ENCODE data around the gene SMCO4.
"Not testable (repeated sequence)": the region's sequence is repeated elsewhere in the genome, so short reads cannot be mapped to it uniquely, and the experiment has no call there.

Gene SMCO4, protein sequence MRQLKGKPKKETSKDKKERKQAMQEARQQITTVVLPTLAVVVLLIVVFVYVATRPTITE

DNA sequence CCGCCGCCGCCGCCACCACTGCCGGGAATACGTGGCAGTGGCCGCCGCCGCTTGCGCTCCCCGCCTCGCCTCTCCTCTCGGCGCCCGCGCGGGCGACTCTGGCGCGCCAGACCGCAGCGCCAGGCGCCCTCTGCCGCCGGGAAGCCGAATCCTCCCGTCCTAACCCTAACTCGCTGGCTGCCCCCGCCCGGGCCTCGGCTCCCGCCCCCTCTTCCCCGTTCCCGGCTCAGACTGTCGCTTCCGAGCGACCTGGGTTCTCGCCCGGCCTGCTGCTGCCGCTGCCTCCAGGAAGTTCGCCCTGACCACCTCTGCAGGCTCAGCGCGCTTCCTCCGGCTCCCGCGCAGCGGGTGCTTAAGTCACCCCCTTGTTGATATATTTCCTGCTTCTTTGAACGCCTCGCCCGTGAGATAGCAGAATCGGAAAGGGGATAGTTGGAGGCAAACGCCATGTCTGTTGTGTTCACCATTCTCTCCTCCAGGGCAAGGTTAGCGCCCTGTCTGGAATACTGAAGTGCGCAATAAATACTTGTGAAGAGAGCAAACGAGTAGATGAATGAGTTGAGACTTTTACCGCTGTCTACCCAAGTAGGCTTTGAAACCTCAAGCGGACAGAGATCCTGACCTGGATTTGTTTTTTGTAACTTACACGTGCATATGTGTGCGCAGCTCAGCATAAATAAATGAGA lies at the start of gene SMCO4:
SMCO4 (minus strand) TSS at position 100 of the 686 bp plus-strand sequence. CDS start 64,202 bp downstream, outside the sequence.
- DNase-seq (ENCODE audit: low read depth): peak; percentile 72

DNA sequence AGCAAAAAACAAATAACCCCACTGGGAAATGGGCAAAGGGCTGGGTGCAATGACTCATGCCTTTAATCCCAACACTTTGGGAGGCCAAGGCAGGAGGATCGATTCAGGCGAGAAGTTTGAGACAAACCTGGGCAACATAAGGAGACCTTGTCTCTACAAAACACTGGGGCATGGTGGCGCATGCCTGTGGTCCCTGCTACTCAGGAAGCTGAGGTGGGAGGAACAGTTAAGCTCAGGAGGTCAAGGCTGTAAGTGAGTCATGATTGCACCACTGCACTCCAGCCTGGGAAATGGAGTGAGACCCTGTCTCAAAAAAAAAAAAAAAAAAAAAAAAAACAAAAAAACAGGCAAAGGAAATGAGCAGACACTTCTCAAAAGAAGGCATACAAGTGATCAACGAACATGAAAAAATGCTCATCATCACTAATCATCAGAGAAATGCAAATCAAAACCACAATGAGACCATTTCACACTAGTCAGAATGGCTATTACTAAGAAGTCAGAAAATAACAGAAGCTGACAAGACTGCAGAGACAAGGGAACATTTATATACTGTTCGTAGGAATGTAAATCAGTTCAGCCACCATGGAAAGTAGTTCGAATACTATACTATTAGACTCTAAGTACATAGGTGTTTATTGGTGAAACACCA lies 48.2 kb upstream of the SMCO4 start:
- DNase-seq (ENCODE audit: low read depth): no peak

- DNase-seq (ENCODE audit: low read depth): no peak
Measured at GRCh38 chr11:93589347-93589746, 46.2 kb upstream of the SMCO4 start.

GRCh38 chr11:93587858-93588581 lies 44.8 kb upstream of the SMCO4 start:
- DNase-seq (ENCODE audit: low read depth): no peak

DNA sequence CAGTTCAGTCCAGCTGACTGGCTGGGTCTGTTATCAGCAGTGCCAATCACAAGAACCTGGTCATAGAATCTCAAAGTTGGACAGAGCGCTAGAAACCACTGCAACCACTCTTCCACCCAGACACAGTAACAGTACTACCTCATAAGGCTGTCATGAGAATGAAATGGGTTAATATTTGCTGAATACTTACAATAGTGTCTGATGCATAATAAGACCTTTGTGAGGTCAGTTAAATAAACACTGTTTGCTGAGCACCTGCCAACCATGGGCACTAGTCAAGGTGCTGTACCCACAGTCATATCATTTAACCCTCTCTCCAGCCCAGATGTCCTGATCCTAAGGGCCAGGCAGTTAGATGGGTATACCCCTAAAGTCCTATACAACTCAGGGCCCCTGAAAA lies 44.2 kb upstream of the SMCO4 start:
- DNase-seq (ENCODE audit: low read depth): not testable (repeated sequence)

DNA sequence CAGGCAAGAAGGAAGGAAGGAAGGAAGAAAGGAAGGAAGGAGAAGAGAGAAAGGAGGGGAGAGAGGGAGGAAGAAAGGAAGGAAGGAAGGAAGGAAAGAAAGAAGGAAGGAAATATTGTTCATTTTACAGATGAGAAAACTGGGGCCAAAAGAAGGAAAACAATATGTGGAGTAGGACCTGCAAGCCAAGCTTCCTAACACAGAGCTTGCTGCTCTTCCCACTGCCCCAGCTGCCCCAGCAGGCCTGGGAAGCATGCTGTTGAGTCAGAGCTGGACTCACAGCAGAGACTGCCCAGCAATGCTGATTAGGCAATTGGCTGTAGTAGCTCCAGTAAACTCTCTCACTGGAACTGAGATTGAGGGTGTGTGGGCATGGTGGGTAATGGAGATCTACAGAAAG lies 42.6 kb upstream of the SMCO4 start:
- no peak for DNase-seq (ENCODE audit: low read depth)

- DNase-seq (ENCODE audit: low read depth): no peak
Measured at GRCh38 chr11:93583490-93583889, 40.3 kb upstream of the SMCO4 start.

DNA sequence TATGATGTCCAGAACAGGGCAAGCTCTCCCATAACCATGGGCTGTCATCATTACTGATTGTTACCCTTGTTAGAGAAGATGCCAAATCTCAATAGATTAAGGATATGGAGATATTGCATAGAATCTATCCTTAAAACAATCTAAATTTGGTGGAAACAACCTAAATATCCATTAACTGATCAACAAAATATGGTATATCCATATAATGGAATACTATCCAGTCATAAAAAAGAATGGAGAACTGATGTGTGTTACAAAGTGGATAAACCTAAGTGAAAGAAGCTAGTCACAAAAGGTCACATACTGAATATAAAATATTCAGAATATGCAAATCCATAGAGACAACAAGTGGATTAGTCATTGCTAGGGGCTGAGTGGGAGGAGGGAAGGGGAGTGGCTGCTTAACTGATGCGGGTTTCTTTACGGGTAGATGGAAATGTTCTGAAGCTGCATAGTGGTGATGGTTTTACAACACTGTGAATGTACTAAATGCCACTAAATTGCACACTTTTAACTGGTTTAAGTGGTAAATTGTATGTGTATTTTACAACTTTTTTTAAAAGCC lies 36.1 kb upstream of the SMCO4 start:
- DNase-seq (ENCODE audit: low read depth): no peak

GRCh38 chr11:93577286-93577685 lies 34.1 kb upstream of the SMCO4 start:
- DNase-seq (ENCODE audit: low read depth): no peak

DNA sequence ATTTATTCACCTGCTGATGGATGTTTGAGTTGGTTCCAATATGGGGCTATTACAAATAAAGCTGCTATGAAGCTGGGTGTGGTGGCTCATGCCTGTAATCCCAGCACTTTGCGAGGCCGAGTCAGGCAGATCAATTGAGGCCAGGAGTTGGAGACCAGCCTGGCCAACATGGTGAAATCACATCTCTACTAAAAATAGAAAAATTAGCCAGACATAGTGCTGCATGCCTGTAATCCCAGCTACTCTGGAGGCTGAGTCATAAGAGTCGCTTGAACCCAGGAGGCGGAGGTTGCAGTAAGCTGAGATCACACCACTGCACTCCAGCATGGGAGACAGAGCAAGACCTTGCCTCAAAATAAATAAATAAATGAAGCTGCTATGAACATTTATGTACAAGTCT lies 33.7 kb upstream of the SMCO4 start:
- not testable (repeated sequence) for DNase-seq (ENCODE audit: low read depth)

DNA sequence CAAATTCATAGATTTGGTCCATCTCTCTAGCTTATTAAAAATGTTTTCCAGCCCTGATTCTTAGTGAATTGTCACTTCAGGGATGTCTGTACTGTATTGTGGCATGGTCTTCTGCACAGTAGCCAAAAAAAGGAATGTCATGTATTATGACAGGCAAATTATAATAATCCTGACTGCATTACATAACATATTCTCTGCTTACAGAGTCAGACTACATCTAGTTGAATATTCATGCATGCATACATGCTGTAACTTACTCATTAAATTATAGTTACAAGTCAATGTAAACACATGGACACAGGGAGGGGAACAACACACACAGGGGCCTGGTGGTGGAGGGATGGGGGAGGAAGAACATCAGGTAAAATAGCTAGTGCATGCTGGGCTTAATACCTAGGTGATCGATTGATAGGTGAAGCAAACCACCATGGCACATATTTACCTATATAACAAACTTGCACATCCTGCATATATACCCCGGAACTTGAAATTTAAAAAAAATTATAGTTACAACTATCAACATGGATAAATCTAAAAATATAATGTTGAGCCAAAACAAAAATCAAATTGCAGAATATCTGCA lies 31.5 kb upstream of the SMCO4 start:
- DNase-seq (ENCODE audit: low read depth): no peak

GRCh38 chr11:93573184-93573583 lies 30.0 kb upstream of the SMCO4 start:
- DNase-seq (ENCODE audit: low read depth): no peak

- no peak for DNase-seq (ENCODE audit: low read depth)
Measured at GRCh38 chr11:93572621-93573020, 29.4 kb upstream of the SMCO4 start.

- no peak for DNase-seq (ENCODE audit: low read depth)
Measured at GRCh38 chr11:93572171-93572570, 29.0 kb upstream of the SMCO4 start.

GRCh38 chr11:93571612-93572011 lies 28.4 kb upstream of the SMCO4 start:
- DNase-seq (ENCODE audit: low read depth): no peak

DNA sequence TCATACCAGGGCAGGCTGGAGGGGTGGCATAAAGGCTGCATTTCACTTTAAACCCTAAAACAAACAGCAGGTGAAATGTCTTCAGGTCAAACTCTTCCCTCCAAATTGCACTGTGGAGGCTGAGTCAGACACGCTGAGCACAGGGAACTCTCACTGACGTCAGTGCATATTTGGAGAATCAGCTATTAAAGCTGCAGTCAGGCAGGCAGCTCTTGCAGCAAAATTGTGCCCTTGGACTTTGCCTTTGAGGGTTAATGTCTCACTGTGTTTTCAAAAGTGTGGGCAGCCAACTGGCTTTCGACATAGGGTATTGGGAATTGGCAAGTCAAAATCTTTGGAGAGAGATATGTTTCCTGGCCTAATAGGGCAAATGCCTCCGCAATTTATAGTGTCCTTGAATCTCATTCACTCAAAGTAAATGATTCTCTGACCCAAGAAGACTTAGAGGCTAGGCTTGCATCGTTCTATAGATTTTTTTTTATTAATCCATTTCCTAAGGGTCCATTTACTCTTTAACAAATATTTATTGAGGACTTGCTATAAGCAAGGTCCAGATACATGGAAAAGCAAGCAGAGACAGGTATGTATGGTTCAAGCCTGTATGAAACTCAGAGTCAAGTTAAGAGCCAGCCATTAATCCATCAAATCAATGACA lies 27.7 kb upstream of the SMCO4 start:
- no peak for DNase-seq (ENCODE audit: low read depth)

- no peak for DNase-seq (ENCODE audit: low read depth)
Measured at GRCh38 chr11:93569496-93569895, 26.3 kb upstream of the SMCO4 start.

DNA sequence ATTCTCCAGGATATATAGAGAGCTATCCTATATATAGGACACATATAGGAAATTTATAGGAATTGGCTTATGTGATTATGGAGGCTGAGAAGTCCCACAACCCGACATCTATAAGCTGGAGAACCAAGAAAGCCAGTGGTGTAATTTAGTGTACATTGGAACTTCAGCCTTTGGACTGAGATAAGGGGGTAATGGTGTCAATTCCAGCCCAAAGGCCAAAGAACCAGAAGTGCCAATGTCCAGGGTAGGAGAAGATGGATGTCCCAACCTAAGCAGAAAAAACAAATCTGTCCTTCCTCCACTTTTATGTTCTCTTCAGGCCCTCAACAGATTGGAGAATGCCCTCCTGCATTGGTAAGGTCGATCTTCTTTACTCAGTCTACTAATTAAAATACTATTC lies 25.5 kb upstream of the SMCO4 start:
- no peak for DNase-seq (ENCODE audit: low read depth)

DNA sequence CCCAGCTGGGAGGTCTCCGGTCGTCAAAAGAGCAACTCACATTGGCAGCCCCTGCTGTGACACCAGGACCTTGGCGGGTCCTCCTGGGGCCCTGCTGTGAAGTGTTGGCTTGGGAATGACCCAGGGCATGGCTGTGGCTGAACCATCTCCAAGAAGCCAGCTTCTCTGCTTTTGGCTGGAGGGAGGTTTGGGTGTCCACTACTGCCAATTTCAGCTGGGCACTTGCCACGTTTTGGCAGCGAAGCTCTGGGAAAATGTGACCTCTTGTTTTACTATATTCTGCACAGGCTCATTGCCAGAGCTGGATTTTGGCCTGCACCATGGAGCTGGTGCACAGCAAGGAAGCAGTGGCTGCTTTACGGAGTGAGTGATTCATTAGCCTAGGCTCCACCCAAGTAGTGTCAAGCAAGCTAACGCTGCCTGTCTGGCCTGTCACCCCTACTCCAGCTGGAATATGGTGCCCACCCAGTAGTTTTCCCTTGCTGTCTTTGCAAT lies 24.3 kb upstream of the SMCO4 start:
- no peak for DNase-seq (ENCODE audit: low read depth)

- no peak for DNase-seq (ENCODE audit: low read depth)
Measured at GRCh38 chr11:93564895-93565294, 21.7 kb upstream of the SMCO4 start.

- DNase-seq (ENCODE audit: low read depth): no peak
Measured at GRCh38 chr11:93563857-93564256, 20.7 kb upstream of the SMCO4 start.

All from activated T-cell treated with anti-CD3 and anti-CD28 coated beads for 48 hours (primary cell).